Measurements from ENCODE around the gene GLYR1. TPM values are rescaled to one million over a fixed set of nuclear protein-coding genes. Genes with fewer than 3 reads are reported as not detected.

Gene GLYR1
- total and polyA plus RNA-seq, 10 of the 15 experiments (the other 5 are each of a cell fraction or from before 2014, with no cell fraction given): 7.3 to 90.2 (median 57.2) TPM

- no peak for DNase-seq (ENCODE audit: low read depth, low spot score)
- no peaks in the 10 kb centered on the region for H4K20me1 ChIP-seq (ENCODE audit: control insufficient read depth, insufficient read depth)
- H3K9ac ChIP-seq (ENCODE audit: control insufficient read depth, insufficient read depth, low read length): no peak overlapping the region
- no peak overlapping the region for H3K27ac ChIP-seq (ENCODE audit: control insufficient read depth, insufficient read depth)
- no peak overlapping the region for H3K4me3 ChIP-seq
- H3K9me3 ChIP-seq (replicated peaks; ENCODE audit: control insufficient read depth, insufficient read depth, low read length): no peaks in the 10 kb centered on the region
- WGBS (ENCODE audit: insufficient coverage, insufficient replicate concordance, low lambda C conversion rate, missing lambda C conversion rate): 19% methylated on average over 10 of the region's 10 CpGs
- intact Hi-C loops (cut with micrococcal nuclease; ENCODE audit: unreplicated experiment): no loop called here
- RAD21 ChIA-PET (ENCODE audit: unreplicated experiment): no interaction called here
- H3K4me1 ChIP-seq (ENCODE audit: control insufficient read depth, insufficient read depth, low read length): no peaks in the 10 kb centered on the region
- POLR2A ChIA-PET: no interaction called here
- FAIRE-seq: no peak
- ATAC-seq: no peak
- no peaks in the 10 kb centered on the region for H3K36me3 ChIP-seq (ENCODE audit: control insufficient read depth in 2 of 2, insufficient read depth in 2 of 2, low read length in 1 of 2)
- SMC1A ChIA-PET (ENCODE audit: uncharacterized antibody, unreplicated experiment): no interaction called here
- H3K27me3 ChIP-seq (replicated peaks in 1 of 2; ENCODE audit: control insufficient read depth in 2 of 2, insufficient read depth in 2 of 2, low read length in 1 of 2): no peaks in the 10 kb centered on the region
- no peak for TF ChIP-seq NRF1 (conservative IDR thresholded peaks at IDR 0.05; ENCODE audit: low read depth, low read length)
- no peak for TF ChIP-seq CHD2 (IDR thresholded peaks at IDR 0.05; ENCODE audit: borderline replicate concordance, low read depth, low read length)
- no peak for TF ChIP-seq USF2 (IDR thresholded peaks at IDR 0.05; ENCODE audit: borderline replicate concordance, low read depth, low read length)
- TF ChIP-seq MEF2A (IDR thresholded peaks at IDR 0.05; ENCODE audit: insufficient read depth, low read depth, low read length): no peak
- TF ChIP-seq BACH1 (IDR thresholded peaks at IDR 0.05; ENCODE audit: borderline replicate concordance): no peak
- no TSS peak for BruUV-seq (replicated peaks)
- CTCF ChIA-PET: no interaction called here
- H2AFZ ChIP-seq (ENCODE audit: control insufficient read depth, low read depth, low read length): no peak overlapping the region
- H3K79me2 ChIP-seq (ENCODE audit: control insufficient read depth, insufficient read depth, low read length): no peaks in the 10 kb centered on the region
- in situ Hi-C loops (cut with MboI): no loop called here
- no peak overlapping the region for H3K4me2 ChIP-seq (ENCODE audit: control insufficient read depth, insufficient read depth)
Measured at GRCh38 chr16:4790871-4791270, 56.2 kb downstream of the GLYR1 start.

- POLR2A ChIA-PET: no interaction called here
- ATAC-seq (no peak), FAIRE-seq (no peak)
- TF ChIP-seq RAD21 (IDR thresholded peaks at IDR 0.05; ENCODE audit: insufficient read depth, low read depth, low read length) (no peak), NR2F1 (conservative IDR thresholded peaks at IDR 0.05) (no peak), EED (IDR thresholded peaks at IDR 0.05; ENCODE audit: low read depth) (no peak), NKRF (conservative IDR thresholded peaks at IDR 0.05) (no peak), ETV6 (conservative IDR thresholded peaks at IDR 0.05 in 1 of 2, IDR thresholded peaks at IDR 0.05 in 1 of 2; ENCODE audit: borderline replicate concordance in 1 of 2, low read depth in 1 of 2) (no peak), RELA (IDR thresholded peaks at IDR 0.05; ENCODE audit: borderline replicate concordance, partially characterized antibody) (no peak)
Measured at GRCh38 chr16:4790261-4790660, 56.8 kb downstream of the GLYR1 start.

More at GRCh38 chr16:4790261-4790660, 56.8 kb downstream of the GLYR1 start:
- Histone ChIP-seq H3K36me3 (ENCODE audit: control insufficient read depth in 2 of 2, insufficient read depth in 2 of 2, low read length in 1 of 2) (no peaks in the 10 kb centered on the region), H3K4me2 (ENCODE audit: control insufficient read depth, insufficient read depth) (no peak overlapping the region), H3K27ac (ENCODE audit: control insufficient read depth, insufficient read depth) (no peak overlapping the region), H3K27me3 (replicated peaks in 1 of 2; ENCODE audit: control insufficient read depth in 2 of 2, insufficient read depth in 2 of 2, low read length in 1 of 2) (no peaks in the 10 kb centered on the region), H4K20me1 (ENCODE audit: control insufficient read depth, insufficient read depth) (no peaks in the 10 kb centered on the region), H3K79me2 (ENCODE audit: control insufficient read depth, insufficient read depth, low read length) (no peaks in the 10 kb centered on the region), H2AFZ (ENCODE audit: control insufficient read depth, low read depth, low read length) (no peak overlapping the region), H3K9ac (ENCODE audit: control insufficient read depth, insufficient read depth, low read length) (no peak overlapping the region), H3K9me3 (replicated peaks; ENCODE audit: control insufficient read depth, insufficient read depth, low read length) (no peaks in the 10 kb centered on the region), H3K4me3 (no peak overlapping the region), H3K4me1 (ENCODE audit: control insufficient read depth, insufficient read depth, low read length) (no peaks in the 10 kb centered on the region)
- SMC1A ChIA-PET (ENCODE audit: uncharacterized antibody, unreplicated experiment): no interaction called here
- RAD21 ChIA-PET (ENCODE audit: unreplicated experiment): no interaction called here
- in situ Hi-C loops (cut with MboI) (no loop called here), intact Hi-C loops (cut with micrococcal nuclease; ENCODE audit: unreplicated experiment) (no loop called here)
- BruUV-seq (replicated peaks): no TSS peak
- DNase-seq (ENCODE audit: low read depth, low spot score): no peak
- 31% methylated on average over 10 of the region's 10 CpGs for WGBS (ENCODE audit: insufficient coverage, insufficient replicate concordance, low lambda C conversion rate, missing lambda C conversion rate)
- CTCF ChIA-PET: no interaction called here
